Aorta (tissue), 5 donors: Measurements from ENCODE around the gene LRRN1. TPM values are rescaled to one million over a fixed set of nuclear protein-coding genes. Genes with fewer than 3 reads are reported as not detected.

ENCODE experiments used
- ATAC-seq: fragments of 200-7000 bp; cut with Tn5 transposase; one replicate; pipeline ENCODE4 v1.9.1; 2022; ENCODE audit warnings: moderate library complexity; ENCODE audit not compliant: low FRiP score
- DNase-seq, 2 donors: peaks; one replicate each; pipeline ENCODE4 v3.0.0-alpha.2; 2020
- H3K27ac ChIP-seq, 2 donors: one replicate each; pipeline ENCODE4 v1.5.1; 2013; ENCODE audit warnings: low read length in 2 of 2, mild to moderate bottlenecking in 2 of 2, moderate library complexity in 2 of 2, control low read depth in 1 of 2, inconsistent platforms in 1 of 2, low read depth in 1 of 2
- H3K27me3 ChIP-seq, 2 donors: one replicate each; pipeline ENCODE4 v1.6.1; 2013; ENCODE audit warnings: control low read depth in 1 of 2, low read length in 1 of 2, mild to moderate bottlenecking in 1 of 2, moderate library complexity in 1 of 2; ENCODE audit not compliant: insufficient read depth in 2 of 2, control insufficient read depth in 1 of 2
- H3K36me3 ChIP-seq, 2 donors: one replicate each; pipeline ENCODE4 v1.6.1; 2013; ENCODE audit warnings: control low read depth in 1 of 2, low read length in 1 of 2, mild to moderate bottlenecking in 1 of 2; ENCODE audit not compliant: insufficient read depth in 2 of 2, control insufficient read depth in 1 of 2
- H3K4me1 ChIP-seq, 2 donors: one replicate each; pipeline ENCODE4 v1.6.1; 2013; ENCODE audit warnings: low read length in 2 of 2, control low read depth in 1 of 2, mild to moderate bottlenecking in 1 of 2, moderate library complexity in 1 of 2; ENCODE audit not compliant: insufficient read depth in 2 of 2, control insufficient read depth in 1 of 2
- H3K4me3 ChIP-seq, 2 donors: one replicate each; pipeline ENCODE4 v1.5.1; 2013; ENCODE audit warnings: low read length in 2 of 2, control low read depth in 1 of 2, mild to moderate bottlenecking in 1 of 2
- H3K9me3 ChIP-seq: one replicate; pipeline ENCODE4 v1.6.1; 2013; ENCODE audit warnings: mild to moderate bottlenecking, low read length; ENCODE audit not compliant: control insufficient read depth
- WGBS, 2 donors: extraction: QIAGEN DNeasy Blood & Tissue Kit; methylation state at CpG; one replicate each; pipeline ENCODE4 v1.1.7; 2013; 5-methylcytosine and 5-hydroxymethylcytosine counted together
- intact Hi-C, 2 donors: fragments of 100-400 bp; cut with DNase I; formaldehyde crosslinking; loops; one replicate each; pipeline versions ENCODE4 v1.14.2 to v1.15.0; 2022
- polyA plus RNA-seq, 2 donors: library from polyadenylated mRNA; stranded (reverse); fragments of 200-250 nt; gene quantifications; one replicate each; pipeline ENCODE4 v1.2.3, GENCODE V29; 2013
- total RNA-seq, 2 donors: library from RNA; stranded (reverse); fragmentation: NEBNext Ultra II Directional; extraction: Animal tissue kit (Norgen Biotek cat#: 25700); gene quantifications; one replicate each; pipeline ENCODE4 v1.2.1, GENCODE V29; 2021
- donor health status: healthy with polysubstance abuse.
- donor health status: Bipolar disorder and iron deficiency.
- donor health status: DM: no; HTN: no; CAD: no.
- donor health status: DM: no; HTN: no; CAD: no.
- donor health status: DM: yes; HTN: yes; CAD: no.

Gene LRRN1
- total and polyA plus RNA-seq, 4 donors, result 0.31 to 6.6 (median 2.6) TPM

DNA sequence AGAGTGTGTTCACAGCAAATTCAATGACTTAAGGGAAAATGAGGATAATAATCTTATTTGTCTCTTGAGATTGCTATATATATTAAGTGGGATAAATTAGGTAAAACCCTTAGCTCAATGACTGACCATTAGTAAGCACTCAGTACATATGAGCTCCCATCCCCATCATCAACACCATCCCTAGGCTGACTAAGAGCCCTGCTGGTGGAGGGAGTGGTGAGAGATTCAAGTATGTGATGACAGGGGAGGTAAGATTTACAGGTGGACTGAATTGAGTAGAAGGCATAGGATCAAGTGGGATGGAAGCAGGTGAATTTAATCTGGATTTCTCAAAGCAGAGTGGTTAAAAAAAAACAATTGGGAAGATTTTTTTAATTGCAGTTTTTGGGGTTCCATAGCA, 21.0 kb upstream of the LRRN1 start:
- no peaks in the 10 kb centered on the region for H3K4me1 ChIP-seq
- H3K27ac ChIP-seq, result no peak overlapping the region
- no peak overlapping the region for H3K4me3 ChIP-seq
- no peak for ATAC-seq
- H3K36me3 ChIP-seq, result no peaks in the 10 kb centered on the region
- H3K27me3 ChIP-seq, result no peaks in the 10 kb centered on the region
- intact Hi-C loops, result no loop called here
- peaks cover 3% of the 10 kb centered on the region for H3K9me3 ChIP-seq
- DNase-seq, result no peak

GRCh38 chr3:3778641-3779270, 20.5 kb upstream of the LRRN1 start:
- no peak overlapping the region for H3K4me3 ChIP-seq
- H3K27ac ChIP-seq, result no peak overlapping the region
- H3K27me3 ChIP-seq, result no peaks in the 10 kb centered on the region
- H3K9me3 ChIP-seq, result peaks cover 3% of the 10 kb centered on the region
- H3K36me3 ChIP-seq, result no peaks in the 10 kb centered on the region
- ATAC-seq, result no peak
- no peak for DNase-seq
- intact Hi-C loops, result no loop called here
- WGBS, 2 donors, result 45 to 50% methylated on average over 4 of the region's 4 CpGs
- no peaks in the 10 kb centered on the region for H3K4me1 ChIP-seq

DNA sequence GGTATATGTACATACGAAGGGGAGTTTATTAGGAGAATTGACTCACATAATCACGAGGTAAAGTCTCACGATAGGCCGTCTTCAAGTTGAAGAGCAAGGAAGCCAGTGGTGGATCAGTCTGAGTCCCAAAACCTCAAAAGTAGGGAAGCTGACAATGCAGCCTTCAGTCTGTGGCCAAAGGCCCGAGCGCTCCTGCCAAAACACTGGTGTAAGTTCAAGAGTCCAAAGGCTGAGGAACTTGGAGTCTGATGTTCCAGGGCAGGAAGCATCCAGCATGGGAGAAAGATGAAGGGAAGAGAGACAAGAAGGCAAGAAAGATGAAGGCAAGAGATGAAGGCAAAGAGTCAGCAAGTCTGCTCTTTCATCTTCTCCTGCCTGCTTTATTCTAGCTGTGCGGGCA, 16.8 kb upstream of the LRRN1 start:
- no peak overlapping the region for H3K27ac ChIP-seq
- no peaks in the 10 kb centered on the region for H3K9me3 ChIP-seq
- H3K36me3 ChIP-seq, result no peaks in the 10 kb centered on the region
- ATAC-seq, result no peak
- H3K27me3 ChIP-seq, result no peaks in the 10 kb centered on the region
- DNase-seq, result no peak
- H3K4me1 ChIP-seq, result no peaks in the 10 kb centered on the region
- no peak overlapping the region for H3K4me3 ChIP-seq
- 64 to 66% methylated on average over 7 of the region's 7 CpGs for WGBS, 2 donors
- intact Hi-C loops, result no loop called here

DNA sequence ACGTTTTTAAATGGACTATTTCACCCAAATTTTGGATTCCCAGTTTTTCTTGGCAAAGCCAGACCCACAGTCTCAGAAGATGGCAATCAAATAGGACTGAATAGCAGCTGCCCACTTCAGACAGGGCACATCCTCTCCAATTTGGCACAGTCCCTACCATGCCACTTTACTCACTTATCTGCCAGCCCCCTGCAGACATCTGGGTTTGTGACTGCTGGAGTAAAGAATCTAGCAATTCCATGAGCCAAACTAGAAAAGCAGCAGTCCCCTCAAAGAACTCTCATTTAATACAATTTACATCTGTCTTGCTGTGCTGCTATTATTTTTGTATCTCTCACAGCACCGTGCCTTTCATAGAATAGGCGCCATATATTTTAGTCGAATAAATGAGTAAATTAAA, 16.0 kb upstream of the LRRN1 start:
- H3K4me3 ChIP-seq, result no peak overlapping the region
- no peaks in the 10 kb centered on the region for H3K27me3 ChIP-seq
- intact Hi-C loops, result no loop called here
- DNase-seq, result no peak
- no peaks in the 10 kb centered on the region for H3K36me3 ChIP-seq
- no peaks in the 10 kb centered on the region for H3K4me1 ChIP-seq
- ATAC-seq, result no peak
- H3K27ac ChIP-seq, result no peak overlapping the region
- WGBS, 2 donors, result 58 to 65% methylated on average over 4 of the region's 4 CpGs
- no peaks in the 10 kb centered on the region for H3K9me3 ChIP-seq

DNA sequence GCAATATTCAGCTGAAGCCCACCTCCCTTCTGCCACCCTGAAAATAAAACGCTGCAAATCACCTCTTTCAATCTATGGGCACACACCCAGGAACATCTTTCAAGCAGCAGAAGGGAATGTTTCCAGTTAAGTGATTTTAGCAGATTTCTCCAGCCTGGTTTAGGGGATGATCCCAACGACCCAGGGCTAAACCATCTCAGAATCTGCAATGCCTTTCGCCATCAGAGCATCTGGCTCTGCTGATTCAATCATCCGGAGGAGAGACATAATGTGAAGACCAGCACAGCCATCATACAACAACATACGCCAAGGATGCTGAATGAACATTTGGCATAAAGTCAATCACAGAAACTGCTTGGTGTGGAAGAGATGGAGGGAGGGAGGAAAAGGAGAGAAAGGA, 15.5 kb upstream of the LRRN1 start:
- H3K9me3 ChIP-seq, result no peaks in the 10 kb centered on the region
- H3K4me1 ChIP-seq, result no peaks in the 10 kb centered on the region
- DNase-seq, result no peak
- ATAC-seq, result no peak
- 66 to 74% methylated on average over 5 of the region's 5 CpGs for WGBS, 2 donors
- H3K36me3 ChIP-seq, result no peaks in the 10 kb centered on the region
- no peak overlapping the region for H3K4me3 ChIP-seq
- H3K27me3 ChIP-seq, result no peaks in the 10 kb centered on the region
- no peak overlapping the region for H3K27ac ChIP-seq
- intact Hi-C loops, result no loop called here

GRCh38 chr3:3792391-3792790, 6.8 kb upstream of the LRRN1 start:
- no peak for ATAC-seq

GRCh38 chr3:3798631-3799113, 559 bp upstream of the LRRN1 start:
- Histone ChIP-seq H3K27ac (peak overlapping the region in 1 of 2 donors; percentile 4), H3K4me3 (peak overlapping the region; percentile 42 to 48), H3K4me1 (no peaks in the 10 kb centered on the region), H3K36me3 (no peaks in the 10 kb centered on the region), H3K9me3 (no peaks in the 10 kb centered on the region), H3K27me3 (no peaks in the 10 kb centered on the region)
- peak; percentile 42 for ATAC-seq
- peak in 1 of 2 donors; percentile 76 for DNase-seq
- intact Hi-C loops, result loop anchor here in 1 of 2 donors (5.0 kb wide), 1 partner anchor 596 kb away; no protein-coding TSS in a partner anchor
- WGBS, 2 donors, result 0% methylated on average over 37 of the region's 37 CpGs

More at GRCh38 chr3:3792391-3792790, 6.8 kb upstream of the LRRN1 start:
- no peak overlapping the region for H3K27ac ChIP-seq
- no peak for DNase-seq
- no peak overlapping the region for H3K4me3 ChIP-seq
- no peaks in the 10 kb centered on the region for H3K27me3 ChIP-seq
- no peaks in the 10 kb centered on the region for H3K9me3 ChIP-seq
- 84 to 92% methylated on average over 1 of the region's 1 CpG for WGBS, 2 donors
- intact Hi-C loops, result no loop called here
- no peaks in the 10 kb centered on the region for H3K36me3 ChIP-seq
- no peaks in the 10 kb centered on the region for H3K4me1 ChIP-seq

DNA sequence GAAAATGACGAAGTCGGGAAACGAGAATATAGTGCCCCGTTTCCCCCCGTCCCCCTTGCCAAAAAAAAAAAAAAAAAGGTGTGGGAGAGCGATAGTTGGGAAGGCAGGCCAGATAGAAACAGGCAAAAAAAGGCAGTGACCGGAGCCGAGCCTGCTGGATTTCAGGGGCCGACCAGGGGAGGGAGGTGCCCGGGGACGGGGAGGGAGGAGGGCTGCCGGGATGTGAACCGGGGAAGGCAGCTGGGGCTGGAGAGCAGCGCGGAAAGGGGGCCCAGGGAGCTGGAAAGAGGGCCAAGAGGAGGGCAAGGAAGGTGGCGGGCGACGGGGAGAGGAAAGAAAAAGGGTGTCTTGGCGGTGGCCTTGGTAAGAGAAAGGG, 837 bp downstream of the LRRN1 start:
- H3K27ac ChIP-seq, result no peak overlapping the region
- ATAC-seq, result peak; percentile 59

More for the DNA sequence above, 837 bp downstream of the LRRN1 start:
- H3K36me3 ChIP-seq, result no peaks in the 10 kb centered on the region
- peak; percentile 50 to 78 for DNase-seq
- H3K27me3 ChIP-seq, result no peaks in the 10 kb centered on the region
- H3K4me3 ChIP-seq, result peak overlapping the region; percentile 42 to 48
- intact Hi-C loops, result loop anchor here (5.0 to 10.0 kb wide), 2 partner anchors 245 to 598 kb away; no protein-coding TSS in a partner anchor
- H3K4me1 ChIP-seq, result no peaks in the 10 kb centered on the region
- WGBS, 2 donors, result 1% methylated on average over 16 to 19 of the region's 19 CpGs
- H3K9me3 ChIP-seq, result no peaks in the 10 kb centered on the region
